ENCODE results near the gene GRIK4. TPM values are rescaled to one million over a fixed set of nuclear protein-coding genes. Genes with fewer than 3 reads are reported as not detected.

The GRIK4 gene
- total RNA-seq, 1 experiment from 2014 or later = not detected

GRCh38 chr11:120536091-120536796 is 24.7 kb downstream of the GRIK4 start:
- Histone ChIP-seq H2AFZ (ENCODE audit: low read length) (no peak overlapping the region), H3K9ac (ENCODE audit: low read length) (no peak overlapping the region), H3K36me3 (ENCODE audit: insufficient read depth, low read length) (no peaks in the 10 kb centered on the region), H3K27me3 (ENCODE audit: low read length) (no peaks in the 10 kb centered on the region), H3K4me1 (ENCODE audit: low read length) (no peaks in the 10 kb centered on the region), H3K79me2 (ENCODE audit: low read length) (no peaks in the 10 kb centered on the region), H3K4me2 (ENCODE audit: low read depth, low read length, poor library complexity, severe bottlenecking) (no peak overlapping the region), H3K27ac (ENCODE audit: low read length) (no peak overlapping the region), H4K20me1 (ENCODE audit: insufficient read depth, low read depth, low read length) (no peaks in the 10 kb centered on the region), H3K9me2 (replicated peaks; ENCODE audit: insufficient read depth, low read length) (no peaks in the 10 kb centered on the region), H3K9me3 (ENCODE audit: low read length) (no peaks in the 10 kb centered on the region), H3K4me3 (ENCODE audit: low read length) (no peak overlapping the region)
- no peak for DNase-seq

- DNase-seq = no peak
- Histone ChIP-seq H3K9me2 (replicated peaks; ENCODE audit: insufficient read depth, low read length) (no peaks in the 10 kb centered on the region), H3K9ac (ENCODE audit: low read length) (no peak overlapping the region), H3K79me2 (ENCODE audit: low read length) (no peaks in the 10 kb centered on the region), H4K20me1 (ENCODE audit: insufficient read depth, low read depth, low read length) (no peaks in the 10 kb centered on the region), H3K4me2 (ENCODE audit: low read depth, low read length, poor library complexity, severe bottlenecking) (no peak overlapping the region), H3K27ac (ENCODE audit: low read length) (no peak overlapping the region), H3K4me1 (ENCODE audit: low read length) (no peaks in the 10 kb centered on the region), H3K36me3 (ENCODE audit: insufficient read depth, low read length) (no peaks in the 10 kb centered on the region), H2AFZ (ENCODE audit: low read length) (no peak overlapping the region), H3K27me3 (ENCODE audit: low read length) (no peaks in the 10 kb centered on the region), H3K4me3 (ENCODE audit: low read length) (no peak overlapping the region), H3K9me3 (ENCODE audit: low read length) (no peaks in the 10 kb centered on the region)
These were observed 25.2 kb downstream of the GRIK4 start for GRCh38 chr11:120536797-120537169.

- Histone ChIP-seq H2AFZ (ENCODE audit: low read length) (no peak overlapping the region), H3K9me2 (replicated peaks; ENCODE audit: insufficient read depth, low read length) (no peaks in the 10 kb centered on the region), H3K27me3 (ENCODE audit: low read length) (no peaks in the 10 kb centered on the region)
These were observed 26.4 kb downstream of the GRIK4 start for GRCh38 chr11:120537996-120538395.

GRCh38 chr11:120538707-120539106 is 27.2 kb downstream of the GRIK4 start:
- H3K4me1 ChIP-seq (ENCODE audit: low read length) = no peaks in the 10 kb centered on the region
- no peak overlapping the region for H3K27ac ChIP-seq (ENCODE audit: low read length)
- no peaks in the 10 kb centered on the region for H3K27me3 ChIP-seq (ENCODE audit: low read length)
- H3K9ac ChIP-seq (ENCODE audit: low read length) = no peak overlapping the region
- H3K9me2 ChIP-seq (replicated peaks; ENCODE audit: insufficient read depth, low read length) = no peaks in the 10 kb centered on the region
- H3K36me3 ChIP-seq (ENCODE audit: insufficient read depth, low read length) = no peaks in the 10 kb centered on the region
- H3K4me2 ChIP-seq (ENCODE audit: low read depth, low read length, poor library complexity, severe bottlenecking) = no peak overlapping the region
- no peaks in the 10 kb centered on the region for H3K9me3 ChIP-seq (ENCODE audit: low read length)
- H3K79me2 ChIP-seq (ENCODE audit: low read length) = no peaks in the 10 kb centered on the region
- DNase-seq = no peak
- no peaks in the 10 kb centered on the region for H4K20me1 ChIP-seq (ENCODE audit: insufficient read depth, low read depth, low read length)
- no peak overlapping the region for H2AFZ ChIP-seq (ENCODE audit: low read length)
- no peak overlapping the region for H3K4me3 ChIP-seq (ENCODE audit: low read length)

More at GRCh38 chr11:120537996-120538395, 26.4 kb downstream of the GRIK4 start:
- Histone ChIP-seq H3K79me2 (ENCODE audit: low read length) (no peaks in the 10 kb centered on the region), H3K36me3 (ENCODE audit: insufficient read depth, low read length) (no peaks in the 10 kb centered on the region), H3K9ac (ENCODE audit: low read length) (no peak overlapping the region), H3K4me1 (ENCODE audit: low read length) (no peaks in the 10 kb centered on the region), H3K4me2 (ENCODE audit: low read depth, low read length, poor library complexity, severe bottlenecking) (no peak overlapping the region), H3K9me3 (ENCODE audit: low read length) (no peaks in the 10 kb centered on the region), H3K27ac (ENCODE audit: low read length) (no peak overlapping the region), H4K20me1 (ENCODE audit: insufficient read depth, low read depth, low read length) (no peaks in the 10 kb centered on the region), H3K4me3 (ENCODE audit: low read length) (no peak overlapping the region)
- no peak for DNase-seq

GRCh38 chr11:120539667-120540369 is 28.3 kb downstream of the GRIK4 start:
- H3K79me2 ChIP-seq (ENCODE audit: low read length) = no peaks in the 10 kb centered on the region
- DNase-seq = no peak
- H3K36me3 ChIP-seq (ENCODE audit: insufficient read depth, low read length) = no peaks in the 10 kb centered on the region
- no peaks in the 10 kb centered on the region for H4K20me1 ChIP-seq (ENCODE audit: insufficient read depth, low read depth, low read length)
- H3K9ac ChIP-seq (ENCODE audit: low read length) = no peak overlapping the region
- H3K4me2 ChIP-seq (ENCODE audit: low read depth, low read length, poor library complexity, severe bottlenecking) = no peak overlapping the region
- no peak overlapping the region for H3K4me3 ChIP-seq (ENCODE audit: low read length)
- no peak overlapping the region for H3K27ac ChIP-seq (ENCODE audit: low read length)
- H2AFZ ChIP-seq (ENCODE audit: low read length) = no peak overlapping the region
- no peaks in the 10 kb centered on the region for H3K27me3 ChIP-seq (ENCODE audit: low read length)
- H3K4me1 ChIP-seq (ENCODE audit: low read length) = no peaks in the 10 kb centered on the region
- H3K9me2 ChIP-seq (replicated peaks; ENCODE audit: insufficient read depth, low read length) = no peaks in the 10 kb centered on the region
- H3K9me3 ChIP-seq (ENCODE audit: low read length) = no peaks in the 10 kb centered on the region

GRCh38 chr11:120540744-120541465 is 29.4 kb downstream of the GRIK4 start:
- H3K4me1 ChIP-seq (ENCODE audit: low read length) = no peaks in the 10 kb centered on the region
- H3K9me3 ChIP-seq (ENCODE audit: low read length) = no peaks in the 10 kb centered on the region
- H2AFZ ChIP-seq (ENCODE audit: low read length) = no peak overlapping the region
- DNase-seq = no peak
- no peaks in the 10 kb centered on the region for H3K36me3 ChIP-seq (ENCODE audit: insufficient read depth, low read length)
- no peak overlapping the region for H3K4me3 ChIP-seq (ENCODE audit: low read length)
- H4K20me1 ChIP-seq (ENCODE audit: insufficient read depth, low read depth, low read length) = no peaks in the 10 kb centered on the region
- no peak overlapping the region for H3K9ac ChIP-seq (ENCODE audit: low read length)
- H3K9me2 ChIP-seq (replicated peaks; ENCODE audit: insufficient read depth, low read length) = no peaks in the 10 kb centered on the region
- no peak overlapping the region for H3K4me2 ChIP-seq (ENCODE audit: low read depth, low read length, poor library complexity, severe bottlenecking)
- no peak overlapping the region for H3K27ac ChIP-seq (ENCODE audit: low read length)
- no peaks in the 10 kb centered on the region for H3K79me2 ChIP-seq (ENCODE audit: low read length)
- H3K27me3 ChIP-seq (ENCODE audit: low read length) = no peaks in the 10 kb centered on the region

GRCh38 chr11:120543521-120544215 is 32.1 kb downstream of the GRIK4 start:
- H3K9me3 ChIP-seq (ENCODE audit: low read length) = no peaks in the 10 kb centered on the region
- no peak overlapping the region for H3K9ac ChIP-seq (ENCODE audit: low read length)
- H2AFZ ChIP-seq (ENCODE audit: low read length) = no peak overlapping the region
- H3K79me2 ChIP-seq (ENCODE audit: low read length) = no peaks in the 10 kb centered on the region
- H3K9me2 ChIP-seq (replicated peaks; ENCODE audit: insufficient read depth, low read length) = no peaks in the 10 kb centered on the region
- H3K27me3 ChIP-seq (ENCODE audit: low read length) = no peaks in the 10 kb centered on the region
- H3K4me3 ChIP-seq (ENCODE audit: low read length) = no peak overlapping the region
- no peak overlapping the region for H3K27ac ChIP-seq (ENCODE audit: low read length)
- H3K4me1 ChIP-seq (ENCODE audit: low read length) = no peaks in the 10 kb centered on the region
- no peak overlapping the region for H3K4me2 ChIP-seq (ENCODE audit: low read depth, low read length, poor library complexity, severe bottlenecking)
- DNase-seq = no peak
- H3K36me3 ChIP-seq (ENCODE audit: insufficient read depth, low read length) = no peaks in the 10 kb centered on the region
- H4K20me1 ChIP-seq (ENCODE audit: insufficient read depth, low read depth, low read length) = no peaks in the 10 kb centered on the region

- no peak overlapping the region for H3K4me3 ChIP-seq (ENCODE audit: low read length)
- no peaks in the 10 kb centered on the region for H4K20me1 ChIP-seq (ENCODE audit: insufficient read depth, low read depth, low read length)
- H3K9me2 ChIP-seq (replicated peaks; ENCODE audit: insufficient read depth, low read length) = no peaks in the 10 kb centered on the region
- H3K27me3 ChIP-seq (ENCODE audit: low read length) = no peaks in the 10 kb centered on the region
- H3K9me3 ChIP-seq (ENCODE audit: low read length) = no peaks in the 10 kb centered on the region
- H3K79me2 ChIP-seq (ENCODE audit: low read length) = no peaks in the 10 kb centered on the region
- H2AFZ ChIP-seq (ENCODE audit: low read length) = no peak overlapping the region
- no peaks in the 10 kb centered on the region for H3K4me1 ChIP-seq (ENCODE audit: low read length)
- no peak overlapping the region for H3K9ac ChIP-seq (ENCODE audit: low read length)
- H3K36me3 ChIP-seq (ENCODE audit: insufficient read depth, low read length) = no peaks in the 10 kb centered on the region
- no peak overlapping the region for H3K4me2 ChIP-seq (ENCODE audit: low read depth, low read length, poor library complexity, severe bottlenecking)
- no peak overlapping the region for H3K27ac ChIP-seq (ENCODE audit: low read length)
- no peak for DNase-seq
These were observed 34.3 kb downstream of the GRIK4 start for GRCh38 chr11:120545813-120546212.

Measured in Karpas-422 (cell line).